GM12878 (cell line): ENCODE data around the gene SLC1A7.

ENCODE experiments used
- ATF2 ChIP-seq: IDR thresholded peaks from 2 replicates; pipeline ENCODE4 v1.6.1; 2012; ENCODE audit warnings: low read length, inconsistent platforms
- CHD2 ChIP-seq: IDR thresholded peaks from 2 replicates; pipeline ENCODE4 v1.6.1; 2011; ENCODE audit warnings: low read depth, low read length, improper control_type of control experiment, borderline replicate concordance
- CTCF ChIP-seq, 3 experiments: IDR thresholded peaks in 2 of 3; conservative IDR thresholded peaks in 1 of 3; 2 replicates each; pipeline ENCODE4 v1.5.1; 2011; ENCODE audit warnings: low read depth in 3 of 3, low read length in 3 of 3, mild to moderate bottlenecking in 3 of 3, control low read depth in 2 of 3, moderate library complexity in 2 of 3, inconsistent platforms in 1 of 3, mixed read lengths in 1 of 3; ENCODE audit not compliant: control insufficient read depth in 2 of 3, insufficient read depth in 1 of 3; ENCODE audit errors: extremely low read depth in 1 of 3
- EP300 ChIP-seq, 2 experiments: fragments of 150-350 bp in 1 of 2; IDR thresholded peaks; 2 replicates each; pipeline ENCODE4 v1.6.1; 2011 to 2012; ENCODE audit warnings: low read depth in 2 of 2, low read length in 2 of 2, borderline replicate concordance in 1 of 2, improper control_type of control experiment in 1 of 2, inconsistent platforms in 1 of 2; ENCODE audit not compliant: control insufficient read depth in 1 of 2
- GABPA ChIP-seq: IDR thresholded peaks from 2 replicates; pipeline ENCODE4 v1.6.1; 2014; ENCODE audit warnings: antibody characterized with exemption, low read depth, mild to moderate bottlenecking, inconsistent platforms
- MAX ChIP-seq: IDR thresholded peaks from 2 replicates; pipeline ENCODE4 v1.6.1; 2012; ENCODE audit warnings: low read depth, low read length, improper control_type of control experiment
- MXI1 ChIP-seq: fragments of 150-350 bp; IDR thresholded peaks from 2 replicates; pipeline ENCODE4 v1.6.1; 2011; ENCODE audit warnings: low read depth, mild to moderate bottlenecking, inconsistent platforms, low read length, improper control_type of control experiment
- POLR2A ChIP-seq: IDR thresholded peaks from 2 replicates; pipeline ENCODE4 v1.6.1; 2011; ENCODE audit warnings: low read depth, mild to moderate bottlenecking, low read length
- POLR2AphosphoS5 ChIP-seq: IDR thresholded peaks from 2 replicates; pipeline ENCODE4 v1.6.1; 2011; ENCODE audit warnings: mild to moderate bottlenecking, low read length, inconsistent platforms
- RFX5 ChIP-seq: IDR thresholded peaks from 2 replicates; pipeline ENCODE4 v1.6.1; 2011; ENCODE audit warnings: low read depth, low read length, improper control_type of control experiment
- SPI1 ChIP-seq: IDR thresholded peaks from 2 replicates; pipeline ENCODE4 v1.6.1; 2011; ENCODE audit warnings: low read depth, mild to moderate bottlenecking, low read length, moderate library complexity, borderline replicate concordance; ENCODE audit not compliant: insufficient read depth
- YY1 ChIP-seq: IDR thresholded peaks from 2 replicates; pipeline ENCODE4 v1.6.1; 2011; ENCODE audit warnings: low read depth, mild to moderate bottlenecking, low read length

- TF ChIP-seq CTCF (IDR thresholded peaks at IDR 0.05 in 2 of 3, conservative IDR thresholded peaks at IDR 0.05 in 1 of 3; ENCODE audit: control insufficient read depth in 2 of 3, extremely low read depth in 1 of 3, insufficient read depth in 1 of 3, low read depth in 3 of 3, low read length in 3 of 3) = no peak
- TF ChIP-seq POLR2AphosphoS5 = no peak
- TF ChIP-seq MXI1 = no peak
- no peak for TF ChIP-seq POLR2A
- no peak for TF ChIP-seq ATF2
- TF ChIP-seq RFX5 = no peak
- no peak for TF ChIP-seq MAX
- no peak for TF ChIP-seq YY1
- TF ChIP-seq GABPA = no peak
- TF ChIP-seq CHD2 = no peak
- TF ChIP-seq EP300 (IDR thresholded peaks at IDR 0.05; ENCODE audit: borderline replicate concordance in 1 of 2, control insufficient read depth in 1 of 2, low read depth in 2 of 2, low read length in 2 of 2) = no peak
- TF ChIP-seq SPI1 = no peak
Observed at GRCh38 chr1:53081384-53082066, 60.9 kb downstream of the SLC1A7 start.
